Measurements from ENCODE around the gene EYA4.

The EYA4 gene

DNA sequence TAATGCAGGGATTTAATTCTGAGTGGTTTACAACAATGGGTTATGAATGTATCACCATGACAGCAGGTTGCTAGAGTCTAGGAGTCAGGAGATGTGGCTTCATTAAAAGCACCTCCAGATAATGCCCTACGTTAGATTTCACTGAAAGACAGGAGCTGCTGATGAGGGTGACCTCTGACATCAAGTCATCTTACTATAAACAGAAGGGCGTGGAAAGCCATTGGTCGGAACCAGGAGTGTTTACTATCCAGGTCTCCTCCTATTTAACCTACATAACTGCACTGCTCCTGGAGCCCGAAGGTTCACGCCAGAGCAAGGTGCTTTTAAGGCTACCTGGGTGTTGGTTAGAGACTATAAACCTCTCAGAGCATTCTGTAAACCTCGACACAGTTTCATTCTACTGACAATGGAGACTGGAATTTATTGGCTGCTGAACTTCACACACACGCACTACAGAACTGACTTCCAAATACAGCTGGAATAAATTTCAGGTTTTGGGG lies 128.7 kb downstream of the EYA4 start:
- no peak overlapping the region for H3K4me3 ChIP-seq (ENCODE audit: low read depth, low read length)
- TF ChIP-seq, protein P1, sequence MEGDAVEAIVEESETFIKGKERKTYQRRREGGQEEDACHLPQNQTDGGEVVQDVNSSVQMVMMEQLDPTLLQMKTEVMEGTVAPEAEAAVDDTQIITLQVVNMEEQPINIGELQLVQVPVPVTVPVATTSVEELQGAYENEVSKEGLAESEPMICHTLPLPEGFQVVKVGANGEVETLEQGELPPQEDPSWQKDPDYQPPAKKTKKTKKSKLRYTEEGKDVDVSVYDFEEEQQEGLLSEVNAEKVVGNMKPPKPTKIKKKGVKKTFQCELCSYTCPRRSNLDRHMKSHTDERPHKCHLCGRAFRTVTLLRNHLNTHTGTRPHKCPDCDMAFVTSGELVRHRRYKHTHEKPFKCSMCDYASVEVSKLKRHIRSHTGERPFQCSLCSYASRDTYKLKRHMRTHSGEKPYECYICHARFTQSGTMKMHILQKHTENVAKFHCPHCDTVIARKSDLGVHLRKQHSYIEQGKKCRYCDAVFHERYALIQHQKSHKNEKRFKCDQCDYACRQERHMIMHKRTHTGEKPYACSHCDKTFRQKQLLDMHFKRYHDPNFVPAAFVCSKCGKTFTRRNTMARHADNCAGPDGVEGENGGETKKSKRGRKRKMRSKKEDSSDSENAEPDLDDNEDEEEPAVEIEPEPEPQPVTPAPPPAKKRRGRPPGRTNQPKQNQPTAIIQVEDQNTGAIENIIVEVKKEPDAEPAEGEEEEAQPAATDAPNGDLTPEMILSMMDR (IDR thresholded peaks at IDR 0.05; ENCODE audit: low read depth, low read length, missing control alignments): no peak
- DNase-seq (ENCODE audit: low read depth): no peak

DNA sequence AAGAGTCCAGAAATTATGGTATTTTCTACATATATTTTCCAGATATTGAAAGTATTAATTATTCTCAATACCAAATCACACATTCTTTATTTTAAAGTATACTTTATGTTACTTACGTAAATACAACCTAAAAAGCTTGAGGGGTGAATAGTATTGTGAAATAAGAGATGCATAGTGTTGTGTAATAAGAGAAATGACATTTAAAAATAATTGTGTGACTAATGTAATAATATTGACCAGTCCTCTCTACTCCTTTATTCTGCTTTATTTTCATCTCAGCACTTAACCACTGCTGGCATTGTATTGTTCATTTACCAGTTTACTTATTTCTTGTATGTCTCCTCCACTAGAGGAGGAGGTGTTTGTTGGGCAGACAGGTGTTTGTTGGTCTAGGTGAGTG lies 135.6 kb downstream of the EYA4 start:
- no peak for DNase-seq (ENCODE audit: low read depth)
- H3K4me3 ChIP-seq (ENCODE audit: low read depth, low read length): no peak overlapping the region
- TF ChIP-seq, protein P1 (IDR thresholded peaks at IDR 0.05; ENCODE audit: low read depth, low read length, missing control alignments): no peak

DNA sequence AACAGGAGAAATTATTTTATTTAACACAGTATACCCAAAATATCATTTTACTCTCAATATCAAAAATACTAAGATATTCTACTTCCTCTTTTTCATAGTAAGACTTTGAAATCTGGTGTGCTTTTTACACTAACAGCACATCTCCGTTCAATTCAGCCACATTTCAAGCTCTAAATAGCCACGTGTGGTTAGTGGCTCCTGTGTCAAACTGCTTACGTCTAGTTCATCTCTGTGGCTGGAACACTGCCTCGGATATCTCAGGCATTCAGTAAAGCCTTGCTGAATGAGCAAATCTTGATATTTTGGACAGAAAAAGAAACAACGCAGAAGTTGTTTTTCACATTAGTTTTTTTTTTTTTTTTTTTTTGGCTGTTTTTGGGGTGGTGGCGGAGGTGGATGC lies 136.1 kb downstream of the EYA4 start:
- TF ChIP-seq, protein P1 (IDR thresholded peaks at IDR 0.05; ENCODE audit: low read depth, low read length, missing control alignments): no peak
- H3K4me3 ChIP-seq (ENCODE audit: low read depth, low read length): no peak overlapping the region
- no peak for DNase-seq (ENCODE audit: low read depth)

DNA sequence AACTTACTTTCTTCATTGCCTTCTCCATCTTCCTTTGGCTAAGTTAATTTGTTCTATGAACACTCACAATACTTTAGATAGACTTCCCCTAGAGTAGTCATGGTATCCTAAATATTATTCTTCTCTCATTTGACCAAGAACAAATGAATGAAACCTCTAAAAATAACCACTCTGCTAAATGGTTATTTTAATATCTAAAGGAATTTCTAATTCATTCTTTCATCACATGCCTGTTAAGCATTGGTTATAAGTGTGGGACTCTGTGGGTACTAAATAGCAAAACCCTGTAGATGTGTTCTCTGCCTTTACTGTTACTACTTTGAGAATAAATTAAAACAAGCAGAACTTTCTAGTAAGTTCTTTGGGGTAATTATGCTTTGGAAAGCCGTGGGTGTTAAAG lies 138.9 kb downstream of the EYA4 start:
- TF ChIP-seq, protein P1 (IDR thresholded peaks at IDR 0.05; ENCODE audit: low read depth, low read length, missing control alignments): no peak
- H3K4me3 ChIP-seq (ENCODE audit: low read depth, low read length): no peak overlapping the region
- DNase-seq (ENCODE audit: low read depth): no peak

DNA sequence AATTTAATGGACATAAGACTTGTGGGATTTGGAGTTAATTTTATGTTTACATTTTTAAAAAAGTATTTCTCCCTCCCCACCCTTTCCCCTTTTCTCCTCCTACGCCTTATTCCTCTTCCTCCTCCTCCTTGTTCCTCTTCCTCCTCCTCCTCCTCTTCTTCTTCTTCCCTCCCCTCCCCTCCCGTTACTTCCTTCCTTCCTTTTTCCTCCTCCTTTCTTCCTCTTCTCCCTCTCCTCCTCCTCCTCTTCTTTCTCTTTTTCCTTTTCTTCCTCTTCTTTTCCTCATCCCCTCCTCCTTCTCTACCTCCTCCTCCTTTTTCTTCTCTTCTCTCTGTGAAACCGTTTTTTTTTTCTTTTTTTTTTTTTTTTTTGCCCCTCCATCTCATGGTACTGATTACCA lies 139.6 kb downstream of the EYA4 start:
- no peak for DNase-seq (ENCODE audit: low read depth)
- TF ChIP-seq, protein P1 (IDR thresholded peaks at IDR 0.05; ENCODE audit: low read depth, low read length, missing control alignments): no peak
- H3K4me3 ChIP-seq (ENCODE audit: low read depth, low read length): no peak overlapping the region

DNA sequence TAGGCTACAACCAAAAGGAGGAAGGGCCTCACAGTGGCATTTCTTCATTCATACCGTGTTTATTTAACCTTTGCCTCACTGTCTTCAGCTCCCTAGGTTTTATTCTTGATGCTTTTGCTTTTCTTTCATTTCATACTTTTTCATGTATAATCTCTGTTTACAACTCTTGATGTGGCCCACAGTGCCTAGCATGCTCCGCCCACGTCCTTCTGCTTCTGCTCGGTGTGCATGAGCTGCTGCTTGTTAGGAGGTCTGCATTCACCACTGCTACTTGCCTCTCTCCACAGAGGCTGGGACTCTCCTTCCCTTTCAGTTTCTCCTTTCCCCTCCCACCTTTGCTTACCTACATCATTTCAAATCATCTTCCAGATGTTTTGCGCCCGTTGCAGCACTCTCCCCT lies 147.6 kb downstream of the EYA4 start:
- TF ChIP-seq, protein P1 (IDR thresholded peaks at IDR 0.05; ENCODE audit: low read depth, low read length, missing control alignments): no peak
- DNase-seq (ENCODE audit: low read depth): no peak
- H3K4me3 ChIP-seq (ENCODE audit: low read depth, low read length): no peak overlapping the region

DNA sequence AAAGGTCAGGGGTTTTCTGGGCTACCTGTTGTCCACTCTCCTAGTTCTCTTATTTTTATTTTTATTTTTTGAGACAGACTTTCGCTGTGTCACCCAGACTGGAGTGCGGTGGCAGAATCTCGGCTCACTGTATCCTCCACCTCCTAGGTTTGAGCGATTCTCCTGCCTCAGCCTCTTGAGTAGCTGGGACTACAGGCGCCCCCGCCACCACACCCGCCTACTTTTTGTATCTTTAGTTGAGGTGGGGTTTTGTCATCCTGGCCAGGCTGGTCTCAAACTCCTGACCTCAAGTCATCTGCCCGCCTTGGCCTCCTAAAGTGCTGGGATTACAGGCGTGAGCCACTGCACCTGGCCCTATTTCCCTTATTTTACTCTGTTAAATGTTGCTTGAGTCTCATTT lies 149.0 kb downstream of the EYA4 start:
- TF ChIP-seq, protein P1 (IDR thresholded peaks at IDR 0.05; ENCODE audit: low read depth, low read length, missing control alignments): no peak
- no peak for DNase-seq (ENCODE audit: low read depth)
- H3K4me3 ChIP-seq (ENCODE audit: low read depth, low read length): no peak overlapping the region

All from GM12864 (cell line).